ENCODE results near the gene BLMH.

Gene BLMH

GRCh38 chr17:30200106-30200505 lies 91.6 kb downstream of the BLMH start:
- CTCF ChIA-PET = no interaction called here
- no peak for TF ChIP-seq SP1 (IDR thresholded peaks at IDR 0.05)
- no peak for TF ChIP-seq ZNF384 (IDR thresholded peaks at IDR 0.05)
- TF ChIP-seq FOXM1 (IDR thresholded peaks at IDR 0.05; ENCODE audit: borderline replicate concordance) = no peak
- no peak for TF ChIP-seq PKNOX1 (IDR thresholded peaks at IDR 0.05)
- TF ChIP-seq TARDBP (IDR thresholded peaks at IDR 0.05) = no peak
- no peak for TF ChIP-seq FOXK2 (IDR thresholded peaks at IDR 0.05)
- TF ChIP-seq CTBP1 (IDR thresholded peaks at IDR 0.05; ENCODE audit: borderline replicate concordance) = no peak
- TF ChIP-seq ARNT (IDR thresholded peaks at IDR 0.05) = no peak
- no peak for TF ChIP-seq FOXA1 (IDR thresholded peaks at IDR 0.05)
- POLR2A ChIA-PET = interaction anchor here (0.7 kb wide), 1 partner anchor 1288 kb away, joined by 3 read pairs; no protein-coding TSS in a partner anchor
- DNase-seq (ENCODE audit: extremely low spot score) = no peak

- TF ChIP-seq ELF4 (IDR thresholded peaks at IDR 0.05) (no peak), FOXK2 (IDR thresholded peaks at IDR 0.05) (no peak), BHLHE40 (IDR thresholded peaks at IDR 0.05; ENCODE audit: borderline replicate concordance) (no peak), NFRKB (IDR thresholded peaks at IDR 0.05) (no peak), L3MBTL2 (conservative IDR thresholded peaks at IDR 0.05) (no peak), SP1 (IDR thresholded peaks at IDR 0.05) (no peak), HDGF (IDR thresholded peaks at IDR 0.05; ENCODE audit: borderline replicate concordance) (no peak), ZNF384 (IDR thresholded peaks at IDR 0.05) (no peak), FOXA1 (IDR thresholded peaks at IDR 0.05) (no peak), SUZ12 (IDR thresholded peaks at IDR 0.05) (no peak), PKNOX1 (IDR thresholded peaks at IDR 0.05) (no peak), ARNT (IDR thresholded peaks at IDR 0.05) (no peak), TARDBP (IDR thresholded peaks at IDR 0.05) (no peak), CTBP1 (IDR thresholded peaks at IDR 0.05; ENCODE audit: borderline replicate concordance) (no peak), LEF1 (IDR thresholded peaks at IDR 0.05; ENCODE audit: borderline replicate concordance) (no peak), FOXM1 (IDR thresholded peaks at IDR 0.05; ENCODE audit: borderline replicate concordance) (no peak)
- DNase-seq (ENCODE audit: extremely low spot score) = no peak
- CTCF ChIA-PET = interaction anchor here (0.5 kb wide), 1 partner anchor 102 kb away, joined by 3 read pairs; no protein-coding TSS in a partner anchor
- POLR2A ChIA-PET = interaction anchor here (0.7 kb wide), 1 partner anchor 1288 kb away, joined by 3 read pairs; no protein-coding TSS in a partner anchor
These were observed 92.1 kb downstream of the BLMH start for GRCh38 chr17:30199600-30199999.
